HepG2 (cell line): ENCODE results near the gene P2RY6. TPM values are rescaled to one million over a fixed set of nuclear protein-coding genes. Genes with fewer than 3 reads are reported as not detected.

ENCODE experiments used
- ATAC-seq: fragments of 200-7000 bp; cut with Tn5 transposase; 3 replicates; pipeline ENCODE4 v1.9.1; 2020; ENCODE audit warnings: mild to moderate bottlenecking, moderate library complexity
- BruUV-seq: library from RNA; stranded (reverse); fragments of 400-500 nt; replicated peaks from 2 replicates; lab custom pipeline; 2021; lab: Mats Ljungman, UMichigan
- CTCF ChIA-PET: fragments of 300-600 bp; formaldehyde crosslinking; extraction: SDS; loops from one replicate; lab custom pipeline; 2021; ENCODE audit warnings: low total read pairs, inconsistent platforms, low intra/inter-chr PET ratio; lab: Yijun Ruan, JAX
- POLR2A ChIA-PET: fragments of 350-600 bp; sonication (Branson Sonifier 250); formaldehyde crosslinking; loops from one replicate; lab custom pipeline; 2020; ENCODE audit warnings: antibody characterized with exemption, inconsistent platforms; lab: Yijun Ruan, JAX
- DNase-seq: peaks from one replicate; pipeline ENCODE4 v3.0.0-alpha.2; 2015; ENCODE audit warnings: low spot score
- FAIRE-seq: peaks from 3 replicates; lab custom pipeline; 2011; peaks lifted over from hg19 to GRCh38; lab: Jason Lieb, UNC
- H2AFZ ChIP-seq: one replicate; pipeline ENCODE4 v1.6.1; 2011; ENCODE audit warnings: low read length, inconsistent platforms
- H3K27ac ChIP-seq: fragments of 300-600 bp; 3 replicates; pipeline ENCODE4 v1.8.0; 2011; ENCODE audit warnings: mixed run types, mild to moderate bottlenecking, mixed read lengths, low read length, inconsistent platforms; ENCODE audit not compliant: insufficient read depth; ENCODE audit errors: extremely low read length
- H3K27me3 ChIP-seq, 2 experiments: fragments of 200-600 bp in 1 of 2; 2 replicates in 1 of 2; 3 replicates in 1 of 2; pipeline versions ENCODE4 v1.6.0 to v1.8.0; 2011; ENCODE audit warnings: low read length in 2 of 2, mild to moderate bottlenecking in 2 of 2, moderate library complexity in 2 of 2, inconsistent platforms in 1 of 2; ENCODE audit not compliant: insufficient read depth in 2 of 2, control insufficient read depth in 1 of 2
- H3K36me3 ChIP-seq, 2 experiments: fragments of 200-600 bp in 1 of 2; replicated peaks in 1 of 2; 2 replicates in 1 of 2; 3 replicates in 1 of 2; pipeline versions ENCODE4 v1.5.1 to v1.8.0; 2011; ENCODE audit warnings: low read length in 2 of 2, inconsistent platforms in 1 of 2; ENCODE audit not compliant: insufficient read depth in 2 of 2, control insufficient read depth in 1 of 2
- H3K4me1 ChIP-seq: 2 replicates; pipeline ENCODE4 v1.5.1; 2012; ENCODE audit warnings: low read length, inconsistent platforms; ENCODE audit not compliant: insufficient read depth
- H3K4me2 ChIP-seq: 2 replicates; pipeline ENCODE4 v1.6.0; 2011; ENCODE audit warnings: low read depth, low read length, inconsistent platforms
- H3K4me3 ChIP-seq, 3 experiments: fragments of 200-600 bp in 1 of 3; sonication (generic), shearing (Covaris generic) in 1 of 3; replicated peaks in 1 of 3; 2 replicates each; pipeline ENCODE4 v1.5.1; 2011 to 2016; ENCODE audit warnings: low read length in 3 of 3, inconsistent platforms in 2 of 3, low read depth in 2 of 3, mild to moderate bottlenecking in 2 of 3, control low read depth in 1 of 3, mixed read lengths in 1 of 3; ENCODE audit not compliant: insufficient read depth in 1 of 3
- H3K79me2 ChIP-seq: one replicate; pipeline ENCODE4 v1.6.1; 2011; ENCODE audit warnings: low read length, inconsistent platforms; ENCODE audit not compliant: insufficient read depth
- H3K9ac ChIP-seq: 2 replicates; pipeline ENCODE4 v1.6.0; 2011; ENCODE audit warnings: mild to moderate bottlenecking, low read depth, low read length, inconsistent platforms; ENCODE audit not compliant: insufficient read depth
- H3K9me3 ChIP-seq: 2 replicates; pipeline ENCODE4 v1.5.1; 2012; ENCODE audit warnings: mild to moderate bottlenecking, low read length
- H4K20me1 ChIP-seq: 2 replicates; pipeline ENCODE4 v1.6.0; 2011; ENCODE audit warnings: inconsistent platforms, mild to moderate bottlenecking, low read length, moderate library complexity; ENCODE audit not compliant: insufficient read depth
- GATAD2A ChIP-seq: IDR thresholded peaks from 2 replicates; pipeline ENCODE4 v1.6.1; 2016
- PHF20 ChIP-seq: sonication (generic); formaldehyde crosslinking; IDR thresholded peaks from 2 replicates; pipeline ENCODE4 v1.5.0; 2020; ENCODE audit warnings: mild to moderate bottlenecking, missing genetic modification reagents
- PHF21A ChIP-seq: sonication (generic); formaldehyde crosslinking; IDR thresholded peaks from 2 replicates; pipeline ENCODE4 v1.5.0; 2020; ENCODE audit warnings: mild to moderate bottlenecking, missing genetic modification reagents
- POLR2A ChIP-seq, 2 experiments: IDR thresholded peaks; 2 replicates each; pipeline ENCODE4 v1.6.1; 2011; ENCODE audit warnings: low read depth in 2 of 2, low read length in 2 of 2, mild to moderate bottlenecking in 1 of 2, moderate library complexity in 1 of 2; ENCODE audit not compliant: insufficient read depth in 1 of 2
- TAF1 ChIP-seq: sonication (generic); formaldehyde crosslinking; IDR thresholded peaks from 2 replicates; pipeline ENCODE4 v1.4.0; 2020; ENCODE audit warnings: missing genetic modification reagents
- TEAD3 ChIP-seq: optimal IDR thresholded peaks from 2 replicates; pipeline ENCODE3; 2016; ENCODE audit warnings: borderline replicate concordance
- ZFY ChIP-seq: sonication (generic); formaldehyde crosslinking; IDR thresholded peaks from 2 replicates; pipeline ENCODE4 v1.4.0; 2020; ENCODE audit warnings: missing genetic modification reagents
- ZNF354B ChIP-seq: sonication (generic); formaldehyde crosslinking; IDR thresholded peaks from 2 replicates; pipeline ENCODE4 v1.8.0; 2022; ENCODE audit warnings: mild to moderate bottlenecking, missing genetic modification reagents
- WGBS: methylation state at CpG from one replicate; pipeline ENCODE4 v1.1.6; 2017; ENCODE audit warnings: low lambda C conversion rate; 5-methylcytosine and 5-hydroxymethylcytosine counted together
- in situ Hi-C: cut with HindIII; loops from 2 replicates; pipeline ENCODE4 v1.10.0; 2017; ENCODE audit warnings: low pct_unique_long_range_greater_than_20kb; ENCODE audit not compliant: extremely low pct_ligation_motif_present
- intact Hi-C: fragments of 100-400 bp; cut with micrococcal nuclease; formaldehyde crosslinking; loops from one replicate; pipeline ENCODE4 v1.10.0; 2022; ENCODE audit not compliant: unreplicated experiment
- polyA plus RNA-seq, 8 experiments: library from polyadenylated mRNA; depleted of rRNA in 3 of 8; stranded (reverse) in 7 of 8; unstranded in 1 of 8; fragments of >200 nt; fragmentation: Illumina TruSeq in 4 of 8; extraction: Trizol in 4 of 8; gene quantifications; 2 replicates each; pipeline versions ENCODE4 v1.2.1 to v1.2.3, GENCODE V29; 2011 to 2016; ENCODE audit warnings: low read depth in 4 of 8, missing spikeins in 1 of 8, mixed read lengths in 1 of 8; ENCODE audit not compliant: insufficient read depth in 1 of 8
- total RNA-seq, 5 experiments: library from RNA; depleted of rRNA; stranded (reverse); fragments of >200 nt; fragmentation: Illumina TruSeq; extraction: Trizol; gene quantifications; 2 replicates each; pipeline ENCODE4 v1.2.3, GENCODE V29; 2016; ENCODE audit warnings: low read depth in 1 of 5
- TF ChIP-seq, protein P1 (sequence below): sonication (generic); formaldehyde crosslinking; IDR thresholded peaks from 2 replicates; pipeline ENCODE4 v1.4.0; 2020; ENCODE audit warnings: mild to moderate bottlenecking, missing genetic modification reagents, borderline replicate concordance
- TF ChIP-seq, protein P2 (sequence below): sonication (generic); formaldehyde crosslinking; IDR thresholded peaks from 2 replicates; pipeline ENCODE4 v1.4.0; 2020; ENCODE audit warnings: mild to moderate bottlenecking, missing genetic modification reagents
- TF ChIP-seq, protein P3 (sequence below): sonication (generic); formaldehyde crosslinking; conservative IDR thresholded peaks from 2 replicates; pipeline ENCODE4 v1.4.0; 2020; ENCODE audit warnings: missing genetic modification reagents

The P2RY6 gene
- total and polyA plus RNA-seq, 2 of the 13 experiments (the other 11 are each of a cell fraction or from before 2014, with no cell fraction given), result 0.09 to 0.29 TPM

DNA sequence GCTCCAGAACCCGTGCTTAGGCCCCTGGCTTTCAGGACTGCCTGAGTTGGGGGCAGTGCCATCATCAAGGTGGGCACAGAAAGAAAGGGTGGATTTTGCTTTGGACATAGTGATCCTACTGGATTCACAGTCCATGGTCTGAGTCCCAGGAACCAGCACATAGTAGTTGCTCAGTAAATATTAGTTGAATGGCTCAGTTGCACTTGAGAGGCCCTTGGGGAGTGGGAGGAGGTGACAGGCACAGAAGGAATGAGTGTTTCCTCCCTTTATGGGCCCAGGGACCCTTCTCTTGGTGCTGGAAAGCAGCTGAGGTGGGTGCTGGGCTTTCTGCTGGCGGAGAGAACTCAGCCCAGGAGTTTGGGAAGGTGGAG, 52.5 kb downstream of the P2RY6 start (continued):
- TF ChIP-seq, protein P1, sequence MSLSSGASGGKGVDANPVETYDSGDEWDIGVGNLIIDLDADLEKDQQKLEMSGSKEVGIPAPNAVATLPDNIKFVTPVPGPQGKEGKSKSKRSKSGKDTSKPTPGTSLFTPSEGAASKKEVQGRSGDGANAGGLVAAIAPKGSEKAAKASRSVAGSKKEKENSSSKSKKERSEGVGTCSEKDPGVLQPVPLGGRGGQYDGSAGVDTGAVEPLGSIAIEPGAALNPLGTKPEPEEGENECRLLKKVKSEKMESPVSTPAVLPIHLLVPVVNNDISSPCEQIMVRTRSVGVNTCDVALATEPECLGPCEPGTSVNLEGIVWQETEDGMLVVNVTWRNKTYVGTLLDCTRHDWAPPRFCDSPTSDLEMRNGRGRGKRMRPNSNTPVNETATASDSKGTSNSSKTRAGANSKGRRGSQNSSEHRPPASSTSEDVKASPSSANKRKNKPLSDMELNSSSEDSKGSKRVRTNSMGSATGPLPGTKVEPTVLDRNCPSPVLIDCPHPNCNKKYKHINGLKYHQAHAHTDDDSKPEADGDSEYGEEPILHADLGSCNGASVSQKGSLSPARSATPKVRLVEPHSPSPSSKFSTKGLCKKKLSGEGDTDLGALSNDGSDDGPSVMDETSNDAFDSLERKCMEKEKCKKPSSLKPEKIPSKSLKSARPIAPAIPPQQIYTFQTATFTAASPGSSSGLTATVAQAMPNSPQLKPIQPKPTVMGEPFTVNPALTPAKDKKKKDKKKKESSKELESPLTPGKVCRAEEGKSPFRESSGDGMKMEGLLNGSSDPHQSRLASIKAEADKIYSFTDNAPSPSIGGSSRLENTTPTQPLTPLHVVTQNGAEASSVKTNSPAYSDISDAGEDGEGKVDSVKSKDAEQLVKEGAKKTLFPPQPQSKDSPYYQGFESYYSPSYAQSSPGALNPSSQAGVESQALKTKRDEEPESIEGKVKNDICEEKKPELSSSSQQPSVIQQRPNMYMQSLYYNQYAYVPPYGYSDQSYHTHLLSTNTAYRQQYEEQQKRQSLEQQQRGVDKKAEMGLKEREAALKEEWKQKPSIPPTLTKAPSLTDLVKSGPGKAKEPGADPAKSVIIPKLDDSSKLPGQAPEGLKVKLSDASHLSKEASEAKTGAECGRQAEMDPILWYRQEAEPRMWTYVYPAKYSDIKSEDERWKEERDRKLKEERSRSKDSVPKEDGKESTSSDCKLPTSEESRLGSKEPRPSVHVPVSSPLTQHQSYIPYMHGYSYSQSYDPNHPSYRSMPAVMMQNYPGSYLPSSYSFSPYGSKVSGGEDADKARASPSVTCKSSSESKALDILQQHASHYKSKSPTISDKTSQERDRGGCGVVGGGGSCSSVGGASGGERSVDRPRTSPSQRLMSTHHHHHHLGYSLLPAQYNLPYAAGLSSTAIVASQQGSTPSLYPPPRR (CRISPR knock-in tag), result no peak

DNA sequence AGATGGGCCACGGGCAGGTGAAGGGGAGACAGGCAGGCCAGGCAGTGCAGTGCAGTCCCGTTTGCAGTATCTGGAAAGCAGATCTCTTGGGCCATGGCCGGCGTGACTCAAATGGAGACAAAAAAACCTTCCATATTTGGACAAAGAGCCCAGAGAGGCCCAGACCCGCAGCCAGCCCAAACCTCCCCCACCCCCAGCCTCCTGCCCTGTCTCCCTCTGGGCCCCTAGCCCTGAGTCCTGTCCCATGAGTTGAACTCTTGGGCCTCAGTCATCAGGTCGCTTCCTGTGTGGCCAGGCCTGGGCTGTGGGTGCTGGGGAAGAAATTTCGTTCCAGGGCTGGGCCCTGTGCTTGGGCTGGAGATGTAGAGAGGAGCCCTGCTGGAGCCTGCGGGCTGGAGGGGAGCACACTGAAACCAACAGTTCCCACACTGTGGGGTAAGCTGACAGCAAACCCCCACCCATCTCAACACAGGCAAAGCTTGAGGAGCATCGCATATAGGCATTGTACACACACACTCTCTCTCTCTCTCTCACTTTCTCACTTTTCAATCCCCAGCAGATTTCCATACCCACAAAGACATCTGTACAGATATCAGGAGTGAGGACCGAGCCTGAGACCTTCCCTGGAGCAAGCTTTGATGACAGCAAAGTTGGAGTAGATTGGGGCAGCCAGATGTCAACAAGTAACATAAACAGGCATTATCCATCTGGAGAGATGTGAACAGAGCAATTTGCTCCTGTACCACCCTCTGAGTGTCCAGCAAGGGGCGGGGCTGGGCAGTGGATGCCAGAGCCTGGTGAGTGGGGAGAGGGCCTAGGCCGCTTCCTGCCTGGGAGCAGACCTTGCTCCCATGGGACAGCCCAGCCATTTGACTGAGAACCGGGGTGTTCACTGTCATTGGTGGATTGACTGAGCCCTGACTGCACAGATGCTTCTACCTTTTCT, 53.2 kb downstream of the P2RY6 start:
- BruUV-seq, result TSS peak; percentile 22
- peak; percentile 48 for ATAC-seq
- in situ Hi-C loops (no loop called here), intact Hi-C loops (no loop called here)
- Histone ChIP-seq H3K36me3 (peaks cover 5 to 16% of the 10 kb centered on the region in 2 experiments; a peak in 3 of 5 replicates), H3K4me1 (peaks cover 95% of the 10 kb centered on the region), H3K27me3 (no peaks in the 10 kb centered on the region), H3K27ac (peak overlapping the region; percentile 52), H3K79me2 (peaks cover 27% of the 10 kb centered on the region), H3K9me3 (no peaks in the 10 kb centered on the region), H3K9ac (peak overlapping the region; percentile 1; the same call in 1 of the 2 replicates), H3K4me3 (no peak overlapping the region), H3K4me2 (peak overlapping the region; percentile 32; the same call in 1 of the 2 replicates), H4K20me1 (no peaks in the 10 kb centered on the region; the same call in 1 of the 2 replicates), H2AFZ (no peak overlapping the region)
- ChIA-PET CTCF (interaction anchor here (1.2 kb wide), 1 partner anchor 18 kb away, joined by 3 read pairs; no protein-coding TSS in a partner anchor), POLR2A (interaction anchor here (2.6 to 10.1 kb wide), 3 partner anchors 9 to 18 kb away, joined by 10 to 205 read pairs (median 35); partner anchors contain the start of gene ARHGEF17)
- DNase-seq, result peak; percentile 66
- FAIRE-seq, result no peak
- WGBS, result 75% methylated on average over 6 of the region's 13 CpGs
- TF ChIP-seq TAF1 (CRISPR knock-in tag), result peak; percentile 11; the same call in 1 of the 2 replicates
- 0 out of 2 replicates have a peak, but pooled peaks have one; percentile 14 for TF ChIP-seq GATAD2A (CRISPR knock-in tag)
- 0 out of 2 replicates have a peak, but pooled peaks have one; percentile 49 for TF ChIP-seq ZNF354B
- TF ChIP-seq TEAD3, result peak; percentile 19
- TF ChIP-seq PHF20 (CRISPR knock-in tag), result no peak
- TF ChIP-seq, protein P2, sequence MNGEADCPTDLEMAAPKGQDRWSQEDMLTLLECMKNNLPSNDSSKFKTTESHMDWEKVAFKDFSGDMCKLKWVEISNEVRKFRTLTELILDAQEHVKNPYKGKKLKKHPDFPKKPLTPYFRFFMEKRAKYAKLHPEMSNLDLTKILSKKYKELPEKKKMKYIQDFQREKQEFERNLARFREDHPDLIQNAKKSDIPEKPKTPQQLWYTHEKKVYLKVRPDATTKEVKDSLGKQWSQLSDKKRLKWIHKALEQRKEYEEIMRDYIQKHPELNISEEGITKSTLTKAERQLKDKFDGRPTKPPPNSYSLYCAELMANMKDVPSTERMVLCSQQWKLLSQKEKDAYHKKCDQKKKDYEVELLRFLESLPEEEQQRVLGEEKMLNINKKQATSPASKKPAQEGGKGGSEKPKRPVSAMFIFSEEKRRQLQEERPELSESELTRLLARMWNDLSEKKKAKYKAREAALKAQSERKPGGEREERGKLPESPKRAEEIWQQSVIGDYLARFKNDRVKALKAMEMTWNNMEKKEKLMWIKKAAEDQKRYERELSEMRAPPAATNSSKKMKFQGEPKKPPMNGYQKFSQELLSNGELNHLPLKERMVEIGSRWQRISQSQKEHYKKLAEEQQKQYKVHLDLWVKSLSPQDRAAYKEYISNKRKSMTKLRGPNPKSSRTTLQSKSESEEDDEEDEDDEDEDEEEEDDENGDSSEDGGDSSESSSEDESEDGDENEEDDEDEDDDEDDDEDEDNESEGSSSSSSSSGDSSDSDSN (CRISPR knock-in tag), result 0 out of 2 replicates have a peak, but pooled peaks have one; percentile 8
- TF ChIP-seq, protein P3, sequence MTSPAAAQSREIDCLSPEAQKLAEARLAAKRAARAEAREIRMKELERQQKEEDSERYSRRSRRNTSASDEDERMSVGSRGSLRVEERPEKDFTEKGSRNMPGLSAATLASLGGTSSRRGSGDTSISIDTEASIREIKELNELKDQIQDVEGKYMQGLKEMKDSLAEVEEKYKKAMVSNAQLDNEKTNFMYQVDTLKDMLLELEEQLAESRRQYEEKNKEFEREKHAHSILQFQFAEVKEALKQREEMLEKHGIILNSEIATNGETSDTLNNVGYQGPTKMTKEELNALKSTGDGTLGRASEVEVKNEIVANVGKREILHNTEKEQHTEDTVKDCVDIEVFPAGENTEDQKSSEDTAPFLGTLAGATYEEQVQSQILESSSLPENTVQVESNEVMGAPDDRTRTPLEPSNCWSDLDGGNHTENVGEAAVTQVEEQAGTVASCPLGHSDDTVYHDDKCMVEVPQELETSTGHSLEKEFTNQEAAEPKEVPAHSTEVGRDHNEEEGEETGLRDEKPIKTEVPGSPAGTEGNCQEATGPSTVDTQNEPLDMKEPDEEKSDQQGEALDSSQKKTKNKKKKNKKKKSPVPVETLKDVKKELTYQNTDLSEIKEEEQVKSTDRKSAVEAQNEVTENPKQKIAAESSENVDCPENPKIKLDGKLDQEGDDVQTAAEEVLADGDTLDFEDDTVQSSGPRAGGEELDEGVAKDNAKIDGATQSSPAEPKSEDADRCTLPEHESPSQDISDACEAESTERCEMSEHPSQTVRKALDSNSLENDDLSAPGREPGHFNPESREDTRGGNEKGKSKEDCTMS (CRISPR knock-in tag), result no peak
- TF ChIP-seq PHF21A, result peak; percentile 67; the same call in 1 of the 2 replicates
- peak in 1 of 2 experiments; percentile 31; a peak in 1 of 4 replicates for TF ChIP-seq POLR2A (IDR thresholded peaks at IDR 0.05; ENCODE audit: insufficient read depth in 1 of 2, low read depth in 2 of 2, low read length in 2 of 2)
- TF ChIP-seq ZFY (CRISPR knock-in tag), result 0 out of 2 replicates have a peak, but pooled peaks have one; percentile 33
